ENCODE results near the gene NMNAT2.

Gene NMNAT2

DNA sequence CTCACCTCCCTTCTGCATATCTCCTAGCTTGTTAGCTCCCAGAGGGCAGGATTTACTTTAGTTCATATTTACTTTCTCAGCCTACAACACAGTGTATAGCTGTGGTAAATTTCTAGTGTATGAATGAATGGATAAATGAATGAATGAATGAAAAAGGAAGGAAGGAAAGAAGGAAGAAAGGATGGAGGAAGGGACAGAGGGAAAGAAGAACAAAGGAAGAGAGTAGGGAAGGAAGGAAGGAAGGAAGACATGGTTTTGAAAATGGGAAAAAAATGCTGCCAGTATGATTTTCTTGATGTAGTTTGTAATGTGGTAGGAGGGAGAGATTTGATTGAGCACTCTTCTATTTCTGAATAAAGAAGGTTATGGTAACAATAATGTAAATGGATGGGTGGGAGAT is 185.1 kb downstream of the NMNAT2 start:
- no peak for DNase-seq

DNA sequence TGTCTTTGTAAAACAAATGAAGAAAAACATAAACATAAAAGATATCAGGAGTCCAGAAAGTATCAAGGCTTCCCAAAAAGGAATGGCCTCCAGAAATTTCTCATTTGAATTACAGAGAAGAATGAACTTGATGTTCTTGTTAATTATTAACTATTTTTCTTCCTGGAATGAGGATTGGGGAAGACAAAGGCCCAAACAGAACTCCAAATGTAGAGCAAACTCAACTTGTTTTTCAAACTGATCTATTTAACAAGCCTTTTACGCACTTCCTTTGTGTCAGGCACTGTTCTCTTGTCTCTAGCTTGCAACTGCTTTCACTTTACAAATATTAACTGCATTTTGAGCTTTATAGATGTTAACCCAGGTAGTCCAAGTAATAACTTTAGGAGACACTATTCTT is 186.6 kb downstream of the NMNAT2 start:
- no peak for DNase-seq

DNA sequence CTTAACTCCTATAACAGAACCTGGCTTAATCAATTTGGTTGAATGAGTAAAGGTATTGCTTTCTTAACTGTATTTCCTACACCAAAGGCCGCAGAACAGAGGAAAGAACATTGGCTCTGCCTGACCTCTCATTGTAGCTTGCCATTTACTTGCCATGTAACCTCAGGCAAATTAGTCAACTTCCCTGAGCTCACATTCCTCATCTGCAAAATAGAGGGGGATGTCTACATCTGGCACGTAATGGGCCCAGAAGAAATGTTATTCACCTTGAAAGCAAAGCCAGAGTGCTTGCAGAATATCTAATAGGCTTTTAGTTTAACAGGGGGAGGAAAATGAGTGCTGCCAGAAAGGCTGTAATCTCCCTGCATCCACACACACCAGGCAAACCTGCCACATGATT is 187.8 kb downstream of the NMNAT2 start:
- no peak for DNase-seq

DNA sequence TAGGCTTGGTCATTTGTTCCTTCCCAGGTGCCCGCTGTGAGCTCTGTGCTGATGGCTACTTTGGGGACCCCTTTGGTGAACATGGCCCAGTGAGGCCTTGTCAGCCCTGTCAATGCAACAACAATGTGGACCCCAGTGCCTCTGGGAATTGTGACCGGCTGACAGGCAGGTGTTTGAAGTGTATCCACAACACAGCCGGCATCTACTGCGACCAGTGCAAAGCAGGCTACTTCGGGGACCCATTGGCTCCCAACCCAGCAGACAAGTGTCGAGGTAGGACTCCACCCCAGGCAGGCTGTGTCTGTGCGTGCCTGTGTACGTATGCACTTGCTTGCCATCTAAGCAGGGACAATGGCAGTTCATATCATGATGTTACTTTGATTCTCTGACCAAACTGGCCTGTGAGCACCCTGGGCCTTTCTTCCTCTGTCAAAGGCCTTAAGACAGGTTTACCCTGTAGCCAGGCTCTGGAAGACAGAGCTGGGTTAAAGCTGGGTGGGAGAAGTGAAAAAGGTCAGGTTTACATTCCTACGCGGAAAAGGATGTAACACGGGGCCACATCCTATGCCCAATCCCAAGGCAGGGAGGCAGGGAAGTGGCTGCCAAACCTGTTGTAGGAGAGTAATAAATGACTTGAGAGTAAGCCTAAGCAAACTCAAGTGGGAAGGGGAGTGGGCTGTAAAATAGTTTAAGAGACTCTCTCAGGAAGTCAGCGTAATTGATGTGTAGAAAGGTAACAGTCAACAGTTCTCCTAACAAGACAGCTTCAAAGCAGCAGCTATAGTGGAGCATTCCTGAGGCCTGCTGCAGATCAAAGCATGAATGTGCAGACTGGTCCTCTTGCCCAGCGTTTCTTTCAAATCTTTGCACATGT is 189.6 kb downstream of the NMNAT2 start:
- no peak for DNase-seq

DNA sequence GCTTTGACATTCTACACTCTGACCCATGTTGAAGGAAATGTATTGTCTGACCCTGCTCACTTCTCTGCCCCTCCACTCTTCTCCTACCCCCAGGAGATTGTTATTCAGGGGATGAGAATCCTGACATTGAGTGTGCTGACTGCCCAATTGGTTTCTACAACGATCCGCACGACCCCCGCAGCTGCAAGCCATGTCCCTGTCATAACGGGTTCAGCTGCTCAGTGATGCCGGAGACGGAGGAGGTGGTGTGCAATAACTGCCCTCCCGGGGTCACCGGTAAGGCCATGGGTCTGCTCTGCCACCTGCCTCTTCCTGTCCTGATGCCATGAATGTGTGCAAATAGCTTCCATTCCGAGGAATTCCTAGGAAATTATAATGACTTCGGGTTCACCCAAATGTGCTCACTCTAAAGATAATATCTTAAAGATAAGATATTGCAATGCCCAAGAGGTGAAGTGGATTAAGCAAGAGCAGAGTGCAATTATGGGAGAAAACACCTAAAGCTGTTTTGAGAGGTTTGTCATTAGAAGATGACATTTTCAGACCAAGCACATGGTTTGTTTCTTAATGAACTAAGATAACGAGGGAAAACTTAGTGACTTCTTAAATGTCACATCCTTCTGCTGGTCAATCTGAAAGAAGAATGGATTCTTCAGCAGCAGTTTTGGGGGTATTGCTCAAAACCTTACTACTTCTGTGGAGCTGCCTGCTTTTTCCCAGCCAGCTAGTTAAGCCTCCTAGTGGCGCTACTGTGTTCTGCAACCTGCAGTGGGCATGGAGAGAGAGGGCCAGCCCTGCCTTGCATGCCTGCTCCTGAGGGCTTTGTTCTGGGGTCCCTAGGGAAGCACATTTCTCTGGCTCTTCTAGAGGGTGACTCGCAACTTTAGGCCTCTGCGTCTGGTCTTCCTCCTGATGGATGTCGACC is 190.5 kb downstream of the NMNAT2 start:
- peak in 1 of 2 donors; percentile 14 for DNase-seq

DNA sequence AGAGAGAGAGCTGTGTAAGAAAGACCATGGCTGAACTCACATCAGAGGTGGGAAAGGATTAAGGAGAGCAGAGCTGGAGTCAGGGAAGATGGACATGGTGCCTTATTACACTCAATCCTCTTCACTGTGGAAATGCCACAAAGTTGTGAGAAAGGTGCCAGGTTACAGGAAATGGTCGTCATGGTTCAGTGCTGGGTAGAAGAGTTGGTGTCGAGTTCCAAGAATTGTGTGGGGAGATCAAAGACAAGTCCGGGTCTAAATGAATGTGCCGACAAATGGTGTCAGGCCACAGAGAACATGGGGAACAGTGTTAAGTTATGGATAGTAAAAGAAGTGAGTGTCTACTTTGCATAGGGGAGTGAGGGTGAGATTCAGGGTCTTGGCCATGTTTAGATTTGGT is 191.2 kb downstream of the NMNAT2 start:
- DNase-seq = no peak

DNA sequence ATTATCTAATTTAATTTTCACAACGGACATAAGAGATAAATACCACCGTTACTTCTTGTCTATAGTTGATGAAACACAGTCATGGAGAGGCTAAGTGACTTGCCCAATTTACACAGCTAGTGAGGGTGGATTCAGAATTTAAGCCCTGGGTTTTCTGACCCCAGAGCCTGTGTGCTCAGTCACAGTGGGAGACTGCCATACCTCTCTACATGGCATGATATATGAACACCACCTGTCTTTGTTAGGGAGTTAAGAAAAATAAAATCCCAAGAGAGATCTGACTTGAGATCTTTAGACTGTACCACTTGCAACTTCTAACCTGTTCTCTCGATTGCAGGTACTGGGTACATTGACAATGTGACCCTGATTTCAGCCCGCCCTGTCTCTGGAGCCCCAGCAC is 191.8 kb downstream of the NMNAT2 start:
- no peak for DNase-seq

DNA sequence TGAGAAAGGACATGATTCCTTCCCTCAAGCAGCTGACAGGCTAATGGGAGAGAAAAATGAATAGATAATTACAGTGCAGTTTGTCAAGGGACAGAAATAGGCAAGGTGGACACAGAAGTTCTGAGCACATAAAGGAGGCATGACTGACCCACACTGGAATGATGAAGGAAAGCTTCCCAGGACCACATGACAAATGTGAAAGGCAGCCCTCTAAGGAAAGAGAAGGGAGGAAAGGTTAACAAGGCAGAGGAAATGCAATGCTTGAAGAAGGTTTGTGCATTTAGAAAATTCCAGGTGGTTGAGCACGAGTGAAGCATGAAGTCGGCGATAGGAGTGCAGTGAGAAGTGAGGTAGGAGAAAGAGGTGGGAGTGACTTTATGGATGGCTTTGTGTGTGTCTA is 194.7 kb downstream of the NMNAT2 start:
- no peak for DNase-seq

DNA sequence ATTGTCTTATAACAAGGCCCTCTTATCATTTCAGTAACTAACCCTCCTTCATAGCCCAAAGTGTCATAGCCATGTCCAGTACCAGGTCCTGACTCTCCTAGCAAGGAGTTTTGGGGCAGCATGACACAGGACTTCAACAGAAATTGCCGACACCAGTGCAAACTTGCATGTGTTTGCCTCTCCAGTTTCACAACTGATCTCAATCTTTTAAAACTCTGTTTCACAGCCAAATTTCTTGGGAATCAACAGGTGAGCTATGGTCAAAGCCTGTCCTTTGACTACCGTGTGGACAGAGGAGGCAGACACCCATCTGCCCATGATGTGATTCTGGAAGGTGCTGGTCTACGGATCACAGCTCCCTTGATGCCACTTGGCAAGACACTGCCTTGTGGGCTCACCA is 195.3 kb downstream of the NMNAT2 start:
- DNase-seq = no peak

DNA sequence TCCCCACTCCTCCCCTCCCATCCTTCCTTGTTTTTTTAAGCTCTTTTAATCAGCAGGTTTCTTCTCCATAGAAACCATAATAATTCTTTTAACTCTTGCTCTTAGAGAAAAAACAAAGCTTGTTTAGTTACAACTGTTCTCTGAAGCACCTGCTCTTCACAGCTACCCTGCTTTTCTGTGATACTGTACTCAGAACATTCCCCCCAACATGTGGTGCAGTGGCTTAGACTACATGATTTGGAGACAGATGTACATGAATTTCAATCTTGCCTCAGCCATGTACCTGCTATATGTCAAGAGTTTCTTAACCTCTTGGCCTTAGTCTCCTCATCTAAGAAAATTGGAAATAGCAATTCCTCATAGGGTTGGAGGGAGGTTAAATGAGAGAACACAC is 198.6 kb downstream of the NMNAT2 start:
- DNase-seq = no peak

DNA sequence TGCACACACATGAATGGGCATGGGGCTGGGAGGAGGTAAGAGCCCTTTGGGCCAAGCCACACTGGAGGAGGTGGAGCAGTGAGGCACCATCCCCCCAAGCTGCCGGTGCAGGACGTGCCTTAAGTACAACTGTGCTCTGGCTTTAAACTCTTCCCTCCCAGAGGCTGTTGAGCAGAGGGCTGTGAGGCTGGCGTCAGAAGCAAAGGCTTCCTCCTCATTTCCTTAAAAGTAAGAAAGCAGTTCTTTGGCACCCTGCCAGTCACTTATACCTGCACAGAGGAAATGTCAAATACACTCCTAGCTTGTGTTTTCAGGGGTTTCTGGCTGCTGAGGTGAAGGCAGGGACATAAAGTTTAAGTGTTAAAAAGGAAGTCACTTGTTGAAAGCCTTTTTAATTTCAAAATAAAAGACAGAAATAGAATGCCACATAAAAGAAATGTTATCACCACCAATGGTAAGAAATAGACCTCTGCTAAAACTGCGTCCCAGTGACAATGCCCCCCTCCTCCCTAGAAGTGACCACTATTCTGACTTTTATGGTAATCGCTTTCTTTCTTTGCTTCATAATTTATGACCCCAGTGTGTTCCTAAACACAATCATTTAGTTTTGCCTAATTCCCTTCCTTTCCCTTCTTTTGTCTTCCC is 199.1 kb downstream of the NMNAT2 start:
- peak; percentile 41 to 49 for DNase-seq

DNA sequence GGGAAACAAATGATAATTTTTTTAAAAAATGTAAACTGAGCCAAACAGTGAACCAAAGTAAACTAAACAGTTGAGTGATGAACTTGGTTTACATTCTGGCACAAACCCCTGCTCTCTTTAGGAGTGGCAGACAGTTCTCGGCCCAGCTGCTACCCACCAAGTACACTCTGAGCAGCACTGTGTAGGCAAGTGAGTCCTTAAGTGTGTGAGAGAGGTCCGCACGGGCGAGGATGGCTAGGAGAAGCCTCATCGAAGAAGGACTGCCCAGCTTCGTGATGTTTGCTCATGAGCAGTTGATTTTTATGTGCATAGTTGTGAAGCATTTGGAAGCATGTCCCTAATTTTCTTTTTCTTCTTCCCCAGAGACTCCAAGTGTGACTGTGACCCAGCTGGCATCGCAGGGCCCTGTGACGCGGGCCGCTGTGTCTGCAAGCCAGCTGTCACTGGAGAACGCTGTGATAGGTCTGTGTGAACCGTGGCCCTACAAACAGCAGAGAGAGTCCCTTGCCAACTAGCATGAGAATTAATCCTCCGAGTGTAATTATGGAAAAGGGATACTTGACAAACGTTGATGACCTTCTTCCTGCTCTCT is 200.1 kb downstream of the NMNAT2 start:
- no peak for DNase-seq

DNA sequence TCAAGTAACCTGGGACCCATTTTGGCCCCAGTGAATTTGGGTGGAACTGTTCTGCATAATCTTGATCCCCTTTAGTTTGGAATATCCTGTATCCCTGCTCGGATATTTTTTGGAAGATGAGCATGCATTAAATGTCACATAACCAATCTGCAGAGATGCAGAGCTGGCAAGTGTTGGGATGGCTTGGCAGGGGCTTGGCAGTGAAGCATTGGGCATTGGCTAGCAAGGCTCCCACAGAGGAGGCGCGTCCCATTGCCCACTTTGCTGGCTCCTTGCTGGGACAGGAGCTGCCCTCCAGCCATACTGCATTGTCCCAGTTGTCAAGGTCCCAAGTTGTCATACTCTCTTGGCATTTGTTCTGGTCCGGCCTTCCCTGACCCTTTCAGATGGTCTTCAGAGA is 202.2 kb downstream of the NMNAT2 start:
- no peak for DNase-seq

DNA sequence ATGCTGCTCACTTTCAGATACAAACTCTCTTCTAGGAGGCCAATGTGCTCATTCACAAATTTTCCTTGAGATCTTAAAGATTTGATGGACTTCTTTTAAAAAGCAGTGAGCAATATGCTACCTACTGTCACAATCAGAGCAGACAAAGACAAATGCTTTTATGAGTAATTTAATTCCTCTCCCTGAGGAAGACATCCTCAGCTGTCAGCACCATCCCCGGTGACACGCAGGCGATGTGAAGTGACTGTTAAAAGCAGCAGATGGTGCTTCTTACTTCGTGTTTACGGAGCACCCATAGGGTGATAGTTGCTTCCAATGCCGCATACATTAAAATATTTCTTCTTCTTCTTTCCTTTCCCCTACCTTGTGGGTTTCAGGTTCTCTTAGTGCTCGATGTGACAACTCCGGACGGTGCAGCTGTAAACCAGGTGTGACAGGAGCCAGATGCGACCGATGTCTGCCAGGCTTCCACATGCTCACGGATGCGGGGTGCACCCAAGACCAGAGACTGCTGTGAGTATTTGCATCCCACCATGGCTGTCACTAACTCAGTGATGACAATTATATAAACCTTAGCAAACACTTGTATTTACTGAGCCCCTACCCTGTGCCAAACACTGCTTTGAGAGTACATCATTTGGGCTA is 203.0 kb downstream of the NMNAT2 start:
- DNase-seq = no peak

DNA sequence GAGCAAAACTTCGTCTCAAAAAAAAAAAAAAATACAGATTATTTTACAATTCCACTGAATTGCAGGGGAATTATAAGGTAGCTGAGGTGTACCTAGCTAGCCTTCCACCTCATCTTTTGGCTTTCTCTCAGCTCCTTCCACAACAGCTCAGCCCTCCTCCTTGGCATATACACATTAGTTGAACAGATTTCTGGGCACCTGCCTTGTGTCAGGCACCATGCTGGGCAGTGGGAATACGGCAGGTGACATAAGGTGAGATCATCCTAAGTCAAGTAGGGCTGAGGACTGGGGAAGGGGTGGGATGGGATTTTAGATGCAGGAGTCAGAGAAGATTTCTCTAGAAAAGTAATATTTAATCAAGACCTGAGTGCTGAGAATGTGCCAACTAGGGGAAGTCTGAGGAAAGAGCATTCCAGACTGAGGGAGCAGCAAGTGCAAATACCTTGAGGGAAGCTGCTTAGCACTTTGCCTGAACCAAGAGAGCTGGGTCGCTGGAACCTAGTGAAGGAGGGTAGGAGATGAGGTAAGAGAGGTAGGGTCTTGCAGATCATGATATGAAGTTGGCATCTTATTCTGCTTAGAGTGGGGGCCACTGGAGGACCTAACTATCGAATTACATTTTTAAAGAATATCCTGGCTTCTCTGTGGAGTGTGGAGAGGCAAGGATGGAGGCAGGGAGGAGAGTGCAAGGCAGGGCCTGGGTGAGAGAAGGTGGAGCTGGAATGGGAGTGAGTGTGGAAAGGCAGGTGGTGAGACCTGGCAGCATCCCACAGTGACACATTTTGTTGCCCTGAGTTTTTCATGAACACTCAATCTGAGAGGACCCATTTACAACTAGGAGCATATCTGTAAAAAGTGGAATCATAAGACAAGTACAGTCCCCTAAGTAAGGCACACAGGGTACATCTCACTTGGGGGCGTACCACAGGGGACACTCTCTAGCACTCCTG is 203.9 kb downstream of the NMNAT2 start:
- DNase-seq = no peak

DNA sequence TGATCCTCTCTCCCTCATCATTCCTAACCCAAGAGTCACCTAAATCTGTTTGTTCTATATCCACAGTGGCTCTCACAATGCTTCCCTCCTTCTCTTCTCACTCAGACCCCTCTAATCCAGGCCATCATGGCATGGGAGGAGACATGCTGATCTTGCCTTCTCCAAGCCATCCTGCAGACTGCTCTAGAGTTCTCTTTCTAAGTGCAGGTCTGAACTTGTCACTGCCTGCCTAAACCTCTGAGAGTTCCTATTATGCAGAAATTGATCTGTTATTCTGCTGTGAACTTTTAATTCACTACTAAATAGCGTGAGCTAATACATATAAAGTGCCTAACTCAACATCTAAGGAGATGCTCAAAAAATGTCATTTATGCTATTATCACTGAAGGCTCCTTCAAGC is 205.3 kb downstream of the NMNAT2 start:
- no peak for DNase-seq

DNA sequence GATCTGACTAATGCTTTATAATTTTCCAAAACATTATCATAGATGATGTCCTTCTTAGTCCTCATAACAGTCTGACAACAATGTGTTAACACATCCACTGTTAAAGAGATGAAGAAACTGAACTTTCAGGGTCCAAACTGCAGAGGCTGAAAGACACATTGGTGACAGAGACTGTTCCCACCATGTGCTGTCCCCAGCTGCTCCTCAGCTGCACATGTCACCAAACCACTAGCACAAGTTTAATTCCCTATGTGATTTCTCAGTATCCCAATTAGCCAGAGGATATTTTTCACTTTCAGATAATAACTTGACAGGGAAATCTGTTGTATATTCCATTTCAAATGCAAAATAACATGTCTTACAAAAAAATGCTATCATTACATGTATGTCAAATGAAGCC is 207.5 kb downstream of the NMNAT2 start:
- no peak for DNase-seq

DNA sequence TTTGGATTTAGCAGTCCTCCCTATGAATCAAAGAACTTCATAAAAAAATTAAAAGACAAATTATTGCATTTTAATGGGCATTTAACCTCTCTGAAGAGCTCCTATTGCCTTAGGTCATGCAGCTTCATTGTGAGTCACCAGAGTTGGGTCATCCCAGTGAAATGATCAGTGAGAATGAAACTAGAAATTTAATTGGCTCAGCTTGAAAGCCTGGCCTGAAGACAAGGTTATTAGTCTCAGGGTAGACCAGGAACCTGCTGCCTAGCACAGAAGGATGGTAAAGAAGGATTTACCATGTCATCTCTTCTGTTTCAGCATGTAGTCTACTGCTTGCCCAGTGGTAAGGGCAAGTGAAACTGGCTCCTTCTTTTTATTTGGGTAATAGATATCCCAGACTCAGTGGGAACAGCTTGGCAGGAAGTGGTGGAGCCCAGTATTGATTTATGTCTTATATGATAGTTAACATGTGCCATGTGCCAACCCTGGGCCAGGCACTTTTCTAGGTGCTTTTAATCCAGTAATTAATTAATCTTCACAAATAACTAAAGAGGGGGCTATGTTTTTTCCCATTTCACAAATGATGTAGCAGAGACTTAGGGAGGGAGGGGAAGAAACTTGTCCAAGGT is 208.5 kb downstream of the NMNAT2 start:
- no peak for DNase-seq

DNA sequence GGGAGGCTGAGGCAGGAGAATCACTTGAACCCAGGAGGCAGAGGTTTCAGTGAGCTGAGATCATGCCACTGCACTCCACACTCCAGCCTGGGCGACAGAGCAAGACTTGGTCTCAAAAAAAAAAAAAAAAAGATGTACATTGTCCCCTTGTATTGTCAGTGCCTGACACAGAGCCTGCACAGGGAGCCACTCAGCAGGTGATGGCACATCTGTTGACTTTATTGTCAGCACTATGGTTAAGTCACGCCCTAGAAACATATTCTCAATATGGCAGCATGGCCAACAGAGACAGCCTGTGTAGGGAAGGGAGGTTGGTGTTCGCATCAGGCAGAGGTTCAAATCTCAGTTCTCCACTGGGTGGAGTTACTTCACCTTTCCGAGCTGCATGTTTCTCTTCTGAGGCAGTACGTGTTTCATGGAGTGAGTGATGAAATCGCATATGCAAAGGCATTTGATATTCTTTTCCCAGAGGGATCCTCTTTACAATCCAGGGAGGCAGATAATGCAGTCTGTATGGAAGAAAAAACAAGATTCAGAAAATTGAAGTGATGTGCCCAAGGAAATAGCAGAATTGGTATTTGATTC is 211.6 kb downstream of the NMNAT2 start:
- no peak for DNase-seq

DNA sequence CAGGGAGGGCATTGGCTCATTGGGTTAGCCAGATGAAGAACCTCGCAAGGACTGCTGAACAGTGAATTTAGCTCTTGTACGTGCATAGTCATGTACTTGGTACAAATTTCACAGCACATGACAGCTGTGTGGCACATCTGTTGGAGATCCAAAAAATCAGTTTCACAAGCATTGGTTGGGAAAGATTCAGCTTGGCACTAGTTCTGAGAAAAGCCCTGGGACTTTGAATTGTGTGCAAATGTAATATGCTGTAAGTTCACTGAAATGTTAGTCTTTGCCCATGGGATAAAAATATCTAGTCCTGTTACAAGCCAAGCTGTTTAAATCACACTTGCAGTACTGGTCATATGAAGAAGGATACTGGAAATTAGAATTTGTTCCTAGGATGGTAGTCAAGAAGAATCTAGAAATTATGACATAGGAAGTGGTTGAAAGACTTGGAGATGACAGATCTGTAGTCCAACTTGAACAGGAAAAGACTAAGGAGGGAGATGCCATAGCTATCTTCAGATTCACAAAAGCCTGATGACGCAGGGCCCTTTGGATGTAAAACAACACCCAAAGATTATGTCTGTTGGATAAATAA is 212.9 kb downstream of the NMNAT2 start:
- no peak for DNase-seq

All from activated CD4-positive, alpha-beta T cell treated with anti-CD3 and anti-CD28 coated beads for 4 hours (primary cell).